ENCODE measurements around the gene SRCAP. TPM values are rescaled to one million over a fixed set of nuclear protein-coding genes. Genes with fewer than 3 reads are reported as not detected.
"Not testable (repeated sequence)": the region's sequence is repeated elsewhere in the genome, so short reads cannot be mapped to it uniquely, and the experiment has no call there.

The SRCAP gene
- total RNA-seq, 1 donor from 2014 or later: 79.7 TPM

DNA sequence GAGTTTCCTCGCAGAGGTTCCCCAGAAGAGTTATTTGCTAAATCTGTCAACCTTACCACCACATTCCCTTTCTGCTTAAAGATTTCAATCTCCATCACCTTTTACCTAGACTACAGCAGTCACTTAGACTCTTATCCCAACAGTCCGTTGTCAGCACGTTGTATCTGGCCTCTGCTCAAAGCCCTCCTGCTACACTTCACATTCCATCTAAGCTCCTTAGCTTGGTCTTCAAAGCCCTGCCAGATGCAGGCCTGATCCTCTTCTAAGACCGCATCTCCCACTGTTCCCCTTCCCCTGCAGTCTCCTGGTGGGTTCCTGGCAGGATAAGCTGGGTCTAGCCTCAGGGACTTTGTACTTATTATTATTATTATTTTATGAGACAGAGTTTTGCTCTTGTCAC is 10.3 kb upstream of the SRCAP start:
- Mint-ChIP-seq H3K36me3 (no peaks in the 10 kb centered on the region), H3K4me1 (peaks cover 8% of the 10 kb centered on the region), H3K4me3 (no peak overlapping the region), H3K9me3 (no peaks in the 10 kb centered on the region), H3K27ac (no peak overlapping the region), H3K27me3 (ENCODE audit: low read depth) (peaks cover 3% of the 10 kb centered on the region)
- TF ChIP-seq, protein P1, sequence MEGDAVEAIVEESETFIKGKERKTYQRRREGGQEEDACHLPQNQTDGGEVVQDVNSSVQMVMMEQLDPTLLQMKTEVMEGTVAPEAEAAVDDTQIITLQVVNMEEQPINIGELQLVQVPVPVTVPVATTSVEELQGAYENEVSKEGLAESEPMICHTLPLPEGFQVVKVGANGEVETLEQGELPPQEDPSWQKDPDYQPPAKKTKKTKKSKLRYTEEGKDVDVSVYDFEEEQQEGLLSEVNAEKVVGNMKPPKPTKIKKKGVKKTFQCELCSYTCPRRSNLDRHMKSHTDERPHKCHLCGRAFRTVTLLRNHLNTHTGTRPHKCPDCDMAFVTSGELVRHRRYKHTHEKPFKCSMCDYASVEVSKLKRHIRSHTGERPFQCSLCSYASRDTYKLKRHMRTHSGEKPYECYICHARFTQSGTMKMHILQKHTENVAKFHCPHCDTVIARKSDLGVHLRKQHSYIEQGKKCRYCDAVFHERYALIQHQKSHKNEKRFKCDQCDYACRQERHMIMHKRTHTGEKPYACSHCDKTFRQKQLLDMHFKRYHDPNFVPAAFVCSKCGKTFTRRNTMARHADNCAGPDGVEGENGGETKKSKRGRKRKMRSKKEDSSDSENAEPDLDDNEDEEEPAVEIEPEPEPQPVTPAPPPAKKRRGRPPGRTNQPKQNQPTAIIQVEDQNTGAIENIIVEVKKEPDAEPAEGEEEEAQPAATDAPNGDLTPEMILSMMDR (IDR thresholded peaks at IDR 0.05; ENCODE audit: unreplicated experiment): no peak
- no peak for DNase-seq (ENCODE audit: low spot score in 2 of 2, unreplicated experiment in 2 of 2)

DNA sequence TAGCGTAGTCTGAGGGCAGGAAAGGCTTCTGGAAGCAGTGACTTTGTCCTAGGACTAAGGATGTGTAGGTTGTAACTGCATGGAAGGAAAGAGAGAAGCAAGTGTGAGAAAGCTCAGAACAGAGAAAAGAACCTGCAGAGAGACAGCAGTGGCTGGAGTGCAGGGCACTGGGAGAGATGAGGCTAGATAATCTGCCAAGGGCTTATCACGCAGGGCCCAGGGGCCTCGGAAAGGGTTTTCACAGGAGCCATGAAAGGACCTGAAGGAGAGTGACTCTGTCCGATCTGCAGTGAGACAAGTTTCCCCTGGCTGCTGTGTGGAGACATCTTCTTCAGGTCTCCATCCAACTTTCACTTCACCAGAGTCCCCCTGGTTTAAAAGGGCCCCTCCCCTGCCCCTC is 7.1 kb upstream of the SRCAP start:
- Mint-ChIP-seq H3K36me3 (no peaks in the 10 kb centered on the region), H3K4me1 (peaks cover 9% of the 10 kb centered on the region), H3K9me3 (no peaks in the 10 kb centered on the region), H3K27ac (no peak overlapping the region), H3K27me3 (ENCODE audit: low read depth) (peaks cover 3% of the 10 kb centered on the region), H3K4me3 (no peak overlapping the region)
- DNase-seq (ENCODE audit: low spot score in 2 of 2, unreplicated experiment in 2 of 2): no peak
- TF ChIP-seq, protein P1 (IDR thresholded peaks at IDR 0.05; ENCODE audit: unreplicated experiment): no peak

DNA sequence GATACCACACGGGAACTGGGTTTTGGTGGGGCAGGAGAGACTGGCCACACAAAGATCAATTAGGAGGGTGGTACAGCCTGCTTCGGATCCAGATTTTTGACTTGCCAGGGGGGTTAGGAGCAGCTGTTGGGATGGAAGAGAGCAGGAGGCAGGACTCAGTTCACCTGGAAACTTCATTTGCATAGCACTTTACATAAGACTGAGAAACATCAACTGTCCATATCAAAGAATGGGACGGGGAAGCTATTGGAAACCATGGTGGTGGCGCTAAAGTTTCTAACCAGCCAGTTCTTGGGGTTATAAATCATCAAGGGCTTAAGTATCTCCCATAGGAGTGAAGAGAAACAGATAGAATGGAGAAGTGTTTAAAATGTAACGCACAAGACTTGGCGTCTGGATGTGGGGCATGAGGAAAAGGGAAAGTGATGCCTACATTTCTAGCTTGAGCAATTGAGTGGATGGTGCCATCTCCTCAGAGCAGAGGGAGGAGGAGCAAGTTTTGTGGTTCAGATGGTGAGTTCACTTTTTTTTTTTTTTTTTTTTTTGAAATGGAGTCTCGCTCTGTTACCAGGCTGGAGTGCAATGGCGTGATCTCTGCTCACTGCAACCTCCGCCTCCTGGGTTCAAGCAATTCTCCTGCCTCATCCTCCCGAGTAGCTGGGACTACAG is 6.4 kb upstream of the SRCAP start:
- Mint-ChIP-seq H3K4me1 (peaks cover 15% of the 10 kb centered on the region), H3K36me3 (no peaks in the 10 kb centered on the region), H3K27me3 (ENCODE audit: low read depth) (peaks cover 3% of the 10 kb centered on the region)

DNA sequence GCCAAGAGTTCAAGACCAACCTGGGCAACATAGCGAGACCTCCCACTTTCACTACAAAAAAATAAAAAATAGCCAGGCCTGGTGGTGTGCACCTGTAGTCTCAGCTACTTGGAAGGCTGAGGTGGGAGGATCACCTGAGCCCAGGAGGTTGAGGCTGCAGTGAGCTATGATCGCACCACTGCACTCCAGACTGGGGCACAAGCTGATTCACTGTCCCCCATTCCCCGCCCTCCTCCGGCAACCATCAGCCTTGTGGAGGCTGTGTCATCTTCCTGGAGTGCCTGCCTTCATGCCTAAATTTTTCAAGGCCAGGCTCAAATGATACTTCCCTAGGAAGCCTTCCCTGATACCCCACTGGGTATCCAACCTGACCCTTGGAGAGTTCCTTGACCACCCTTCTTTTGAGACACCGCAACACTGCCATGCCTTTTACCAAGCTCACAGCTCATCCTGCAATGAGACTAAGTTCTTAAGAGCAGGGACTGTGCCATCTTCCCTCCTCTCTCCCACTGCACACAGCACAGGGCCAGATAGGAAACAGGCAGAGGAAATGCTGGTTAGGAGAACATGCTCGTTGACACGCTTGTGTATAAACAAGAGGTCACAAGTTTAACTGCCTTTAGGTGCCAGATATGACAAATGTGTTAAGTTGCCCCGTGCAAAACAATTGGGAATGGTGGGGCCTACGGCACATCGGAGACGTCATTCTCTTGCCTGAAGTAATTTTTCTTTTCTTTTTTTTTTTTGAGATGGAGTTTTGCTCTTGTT is 3.9 kb upstream of the SRCAP start:
- peaks cover 3% of the 10 kb centered on the region for H3K27me3 Mint-ChIP-seq (ENCODE audit: low read depth)
- H3K27ac Mint-ChIP-seq: no peak overlapping the region
- H3K4me3 Mint-ChIP-seq: no peak overlapping the region
- no peaks in the 10 kb centered on the region for H3K9me3 Mint-ChIP-seq
- H3K36me3 Mint-ChIP-seq: no peaks in the 10 kb centered on the region
- TF ChIP-seq, protein P1 (IDR thresholded peaks at IDR 0.05; ENCODE audit: unreplicated experiment): no peak
- no peak for DNase-seq (ENCODE audit: low spot score in 2 of 2, unreplicated experiment in 2 of 2)
- peaks cover 24% of the 10 kb centered on the region for H3K4me1 Mint-ChIP-seq

More for the DNA sequence above, 6.4 kb upstream of the SRCAP start:
- Mint-ChIP-seq H3K4me3 (no peak overlapping the region), H3K9me3 (no peaks in the 10 kb centered on the region), H3K27ac (no peak overlapping the region)
- TF ChIP-seq, protein P1 (IDR thresholded peaks at IDR 0.05; ENCODE audit: unreplicated experiment): no peak
- DNase-seq (ENCODE audit: low spot score in 2 of 2, unreplicated experiment in 2 of 2): no peak

DNA sequence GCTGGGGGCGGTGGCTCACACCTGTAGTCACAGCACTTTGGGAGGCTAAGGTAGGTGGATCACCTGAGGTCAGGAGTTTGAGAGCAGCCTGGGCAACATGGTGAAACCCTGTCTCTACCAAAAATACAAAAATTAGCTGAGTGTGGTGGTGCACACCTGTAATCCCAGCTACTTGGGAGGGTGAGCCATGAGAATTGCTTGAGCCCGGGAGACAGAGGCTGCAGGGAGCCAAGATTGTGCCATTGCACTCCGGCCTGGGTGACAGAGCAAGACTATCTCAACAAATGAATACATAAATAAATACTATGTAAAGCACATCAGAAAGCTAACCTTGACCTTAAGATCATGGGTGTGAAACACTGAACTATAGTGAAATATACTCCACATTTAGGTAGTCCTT is 2.3 kb upstream of the SRCAP start:
- not testable (repeated sequence) for H3K27me3 Mint-ChIP-seq (ENCODE audit: low read depth); H3K36me3 Mint-ChIP-seq
- peaks cover 30% of the 10 kb centered on the region for H3K4me1 Mint-ChIP-seq

More for the DNA sequence above, 2.3 kb upstream of the SRCAP start:
- not testable (repeated sequence) for DNase-seq (ENCODE audit: low spot score in 2 of 2, unreplicated experiment in 2 of 2); H3K9me3 Mint-ChIP-seq; H3K27ac Mint-ChIP-seq; H3K4me3 Mint-ChIP-seq
